ENCODE measurements around the gene ZNF630.

GRCh38 chrX:48071986-48072605, 656 bp upstream of the ZNF630 start:
- TF ChIP-seq CTCF (IDR thresholded peaks at IDR 0.05) (no peak), POLR2A (IDR thresholded peaks at IDR 0.05) (no peak), EP300 (IDR thresholded peaks at IDR 0.05) (no peak), POLR2AphosphoS5 (IDR thresholded peaks at IDR 0.05) (no peak)
